HFF-Myc (cell line): ENCODE results near the gene NEK1.
A peak's percentile ranks its signal among the peaks of the same experiment; 100 is the strongest.
"Not testable (repeated sequence)": the region's sequence is repeated elsewhere in the genome, so short reads cannot be mapped to it uniquely, and the experiment has no call there.

Experiments used
- DNase-seq: peaks from one replicate; pipeline ENCODE4 v3.0.0-alpha.2; 2011; ENCODE audit warnings: low read depth; ENCODE audit errors: extremely low read depth
- H3K4me3 ChIP-seq: replicated peaks from 2 replicates; pipeline ENCODE4 v1.5.1; 2011; ENCODE audit warnings: low read depth, mild to moderate bottlenecking, control low read depth, low read length
- TF ChIP-seq, protein P1 (sequence below): IDR thresholded peaks from 2 replicates; pipeline ENCODE4 v1.5.1; 2012; ENCODE audit warnings: mild to moderate bottlenecking, low read depth, low read length, control low read depth; ENCODE audit errors: missing control alignments

Gene NEK1

DNA sequence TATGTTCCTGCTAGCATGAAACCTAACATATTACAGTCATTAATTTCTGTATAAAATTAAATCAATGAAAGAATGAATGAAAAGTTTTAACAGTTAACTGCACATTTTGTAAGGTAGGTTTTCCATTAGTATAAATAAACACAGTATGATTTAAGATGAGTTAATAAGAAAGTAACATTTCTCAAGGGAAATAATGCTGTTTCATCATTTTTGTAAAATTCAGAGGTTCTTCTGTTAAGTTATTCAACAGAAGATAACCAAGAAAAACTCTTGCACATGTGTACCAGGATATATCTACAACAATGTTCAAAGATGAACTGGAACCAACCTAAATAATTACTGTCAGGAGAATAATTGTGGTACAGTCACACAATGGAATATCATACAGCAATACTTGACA, 88.6 kb downstream of the NEK1 start:
- no peak for DNase-seq
- no peak overlapping the region for H3K4me3 ChIP-seq
- TF ChIP-seq, protein P1, sequence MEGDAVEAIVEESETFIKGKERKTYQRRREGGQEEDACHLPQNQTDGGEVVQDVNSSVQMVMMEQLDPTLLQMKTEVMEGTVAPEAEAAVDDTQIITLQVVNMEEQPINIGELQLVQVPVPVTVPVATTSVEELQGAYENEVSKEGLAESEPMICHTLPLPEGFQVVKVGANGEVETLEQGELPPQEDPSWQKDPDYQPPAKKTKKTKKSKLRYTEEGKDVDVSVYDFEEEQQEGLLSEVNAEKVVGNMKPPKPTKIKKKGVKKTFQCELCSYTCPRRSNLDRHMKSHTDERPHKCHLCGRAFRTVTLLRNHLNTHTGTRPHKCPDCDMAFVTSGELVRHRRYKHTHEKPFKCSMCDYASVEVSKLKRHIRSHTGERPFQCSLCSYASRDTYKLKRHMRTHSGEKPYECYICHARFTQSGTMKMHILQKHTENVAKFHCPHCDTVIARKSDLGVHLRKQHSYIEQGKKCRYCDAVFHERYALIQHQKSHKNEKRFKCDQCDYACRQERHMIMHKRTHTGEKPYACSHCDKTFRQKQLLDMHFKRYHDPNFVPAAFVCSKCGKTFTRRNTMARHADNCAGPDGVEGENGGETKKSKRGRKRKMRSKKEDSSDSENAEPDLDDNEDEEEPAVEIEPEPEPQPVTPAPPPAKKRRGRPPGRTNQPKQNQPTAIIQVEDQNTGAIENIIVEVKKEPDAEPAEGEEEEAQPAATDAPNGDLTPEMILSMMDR = no peak

DNA sequence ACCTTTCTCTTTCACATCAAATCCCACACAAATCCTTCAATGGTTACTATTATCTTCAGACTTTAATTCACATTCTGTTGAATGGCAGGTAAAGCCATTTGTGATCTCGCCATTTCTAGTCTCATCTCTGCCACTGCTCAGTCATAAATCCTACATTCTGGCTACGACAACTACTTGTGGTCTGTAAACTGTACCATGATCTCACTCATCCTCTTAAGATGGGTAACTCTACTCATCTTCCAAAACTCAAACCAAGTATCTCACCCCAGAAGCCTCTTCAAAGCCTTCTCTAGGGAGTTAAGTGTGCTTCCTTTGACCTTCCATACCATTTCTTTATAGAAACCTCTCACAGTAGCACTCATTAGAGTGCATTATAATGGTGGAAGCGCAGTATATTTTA, 101.8 kb downstream of the NEK1 start:
- TF ChIP-seq, protein P1 = no peak
- H3K4me3 ChIP-seq = no peak overlapping the region
- DNase-seq = no peak

DNA sequence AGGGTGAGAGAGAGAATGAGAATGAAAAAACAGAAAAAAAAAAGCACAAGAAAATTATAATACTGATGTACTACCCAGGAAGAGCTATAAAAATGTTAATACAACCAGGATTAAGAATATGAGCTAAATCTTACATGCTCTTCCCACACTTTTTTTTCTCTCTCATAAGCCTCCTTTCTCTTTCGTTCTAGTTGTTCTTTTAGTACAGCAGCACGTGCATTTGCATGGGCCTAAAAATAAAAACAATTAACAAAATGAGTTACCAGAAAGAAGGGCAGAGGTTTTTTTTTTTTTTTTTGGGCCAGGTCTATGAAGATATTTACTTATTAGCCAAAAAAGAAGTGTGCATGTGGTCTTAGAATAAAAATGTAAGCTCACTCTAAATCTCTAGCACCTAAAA, 105.5 kb downstream of the NEK1 start:
- TF ChIP-seq, protein P1 = no peak
- DNase-seq = no peak
- H3K4me3 ChIP-seq = no peak overlapping the region

DNA sequence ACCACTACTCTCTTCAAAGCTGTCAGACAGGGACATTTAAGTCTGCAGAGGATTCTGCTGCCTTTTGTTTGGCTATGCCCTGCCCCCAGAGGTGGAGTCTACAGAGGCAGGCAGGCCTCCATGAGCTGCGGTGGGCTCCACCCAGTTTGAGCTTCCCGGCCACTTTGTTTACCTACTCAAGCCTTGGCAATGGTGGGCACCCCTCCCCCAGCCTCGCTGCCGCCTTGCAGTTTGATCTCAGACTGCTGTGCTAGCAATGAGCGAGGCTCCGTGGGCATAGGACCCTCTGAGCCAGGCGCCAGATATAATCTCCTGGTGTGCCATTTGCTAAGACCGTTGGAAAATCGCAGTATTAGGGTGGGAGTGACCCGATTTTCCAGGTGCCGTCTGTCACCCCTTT, 112.5 kb downstream of the NEK1 start:
- not testable (repeated sequence) for H3K4me3 ChIP-seq, DNase-seq

DNA sequence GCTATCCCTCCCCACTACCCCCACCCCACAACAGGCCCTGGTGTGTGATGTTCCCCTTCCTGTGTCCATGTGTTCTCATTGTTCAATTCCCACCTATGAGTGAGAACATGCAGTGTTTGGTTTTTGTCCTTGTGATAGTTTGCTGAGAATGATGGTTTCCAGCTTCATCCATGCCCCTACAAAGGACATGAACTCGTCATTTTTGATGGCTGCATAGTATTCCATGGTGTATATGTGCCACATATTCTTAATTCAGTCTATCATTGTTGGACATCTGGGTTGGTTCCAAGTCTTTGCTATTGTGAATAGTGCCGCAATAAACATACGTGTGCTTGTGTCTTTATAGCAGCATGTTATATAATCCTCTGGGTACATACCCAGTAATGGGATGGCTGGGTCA, 118.1 kb downstream of the NEK1 start:
- not testable (repeated sequence) for DNase-seq

DNA sequence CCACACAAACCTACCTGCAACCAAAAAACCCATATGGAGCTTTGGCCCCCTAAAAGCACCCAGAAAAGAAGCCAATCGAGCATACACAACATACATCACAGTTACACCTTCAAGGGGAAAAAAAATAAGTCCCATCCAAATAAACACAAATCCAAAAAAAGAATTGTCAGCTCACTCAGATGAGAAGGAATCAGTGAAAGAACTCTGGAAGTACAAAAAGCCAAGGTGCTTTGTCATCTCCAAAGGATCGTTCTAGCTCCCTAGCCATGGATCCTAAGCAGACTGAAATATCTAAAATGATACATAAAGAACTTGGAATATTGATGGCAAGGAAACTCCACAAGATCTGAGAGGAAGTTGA, 119.2 kb downstream of the NEK1 start:
- TF ChIP-seq, protein P1 = no peak
- H3K4me3 ChIP-seq = no peak overlapping the region
- no peak for DNase-seq

More for the DNA sequence above, 118.1 kb downstream of the NEK1 start:
- not testable (repeated sequence) for H3K4me3 ChIP-seq

DNA sequence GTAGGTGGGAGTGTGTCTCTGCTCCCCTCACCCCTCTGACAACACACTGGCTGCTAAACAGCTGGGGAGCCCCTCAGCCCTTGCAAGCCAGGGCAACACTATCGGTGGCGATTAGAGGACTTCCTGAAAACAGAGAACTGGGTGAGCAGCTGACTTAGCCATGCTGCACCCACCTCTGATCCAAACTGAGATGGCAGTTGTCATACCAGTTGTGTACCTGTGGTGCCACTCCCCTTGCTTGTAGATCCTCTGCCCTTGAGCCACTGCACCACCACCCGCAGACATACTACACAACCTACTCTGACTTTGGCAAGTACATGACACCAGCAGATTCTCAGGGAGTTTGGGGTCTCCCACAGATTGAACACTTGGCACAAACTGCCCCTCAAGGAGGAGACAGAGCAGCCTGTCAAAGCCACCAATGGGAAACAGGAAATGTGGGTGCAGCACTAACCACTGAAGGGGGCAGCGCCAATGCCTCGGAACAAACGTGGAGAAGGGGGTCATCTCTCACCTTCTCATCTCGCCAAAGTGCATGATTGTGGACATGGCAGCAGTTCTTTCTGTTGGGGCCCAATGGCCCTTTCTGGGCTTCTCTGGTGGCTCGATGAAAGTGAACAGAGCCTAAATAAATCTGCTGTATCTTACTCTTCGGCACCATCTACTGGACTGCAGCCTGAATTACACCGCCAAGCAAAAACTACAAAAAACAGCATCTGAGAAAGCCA, 119.8 kb downstream of the NEK1 start:
- DNase-seq = peak; percentile 19
- H3K4me3 ChIP-seq = no peak overlapping the region
- TF ChIP-seq, protein P1 = peak; percentile 72

DNA sequence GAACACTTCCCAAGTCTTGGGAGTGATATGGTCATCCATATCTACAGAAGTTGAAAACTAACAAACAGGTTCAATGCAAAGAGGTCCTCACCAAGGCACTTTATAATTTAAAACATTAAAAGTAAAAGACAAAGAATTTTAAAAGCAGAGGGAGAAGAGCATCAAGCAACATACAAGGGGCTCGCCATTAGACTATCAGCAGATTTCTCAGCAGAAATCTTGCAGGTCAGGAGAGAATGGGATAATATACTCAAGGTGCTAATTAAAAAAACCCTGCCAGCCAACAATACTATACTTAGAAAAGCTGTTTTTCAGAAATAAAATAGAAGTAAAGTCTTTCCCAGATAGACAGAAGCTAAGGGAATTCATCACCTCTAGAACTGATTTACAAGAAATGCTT, 121.2 kb downstream of the NEK1 start:
- DNase-seq = no peak
- H3K4me3 ChIP-seq = no peak overlapping the region
- TF ChIP-seq, protein P1 = no peak
